Right hindlimb (tissue), 1 donor: Measurements from ENCODE around the gene HCN4.
"Not testable (repeated sequence)": the region's sequence is repeated elsewhere in the genome, so short reads cannot be mapped to it uniquely, and the experiment has no call there.

ENCODE experiments used
- DNase-seq: peaks from one replicate; pipeline ENCODE4 v3.0.0-alpha.2; 2018

Gene HCN4

DNA sequence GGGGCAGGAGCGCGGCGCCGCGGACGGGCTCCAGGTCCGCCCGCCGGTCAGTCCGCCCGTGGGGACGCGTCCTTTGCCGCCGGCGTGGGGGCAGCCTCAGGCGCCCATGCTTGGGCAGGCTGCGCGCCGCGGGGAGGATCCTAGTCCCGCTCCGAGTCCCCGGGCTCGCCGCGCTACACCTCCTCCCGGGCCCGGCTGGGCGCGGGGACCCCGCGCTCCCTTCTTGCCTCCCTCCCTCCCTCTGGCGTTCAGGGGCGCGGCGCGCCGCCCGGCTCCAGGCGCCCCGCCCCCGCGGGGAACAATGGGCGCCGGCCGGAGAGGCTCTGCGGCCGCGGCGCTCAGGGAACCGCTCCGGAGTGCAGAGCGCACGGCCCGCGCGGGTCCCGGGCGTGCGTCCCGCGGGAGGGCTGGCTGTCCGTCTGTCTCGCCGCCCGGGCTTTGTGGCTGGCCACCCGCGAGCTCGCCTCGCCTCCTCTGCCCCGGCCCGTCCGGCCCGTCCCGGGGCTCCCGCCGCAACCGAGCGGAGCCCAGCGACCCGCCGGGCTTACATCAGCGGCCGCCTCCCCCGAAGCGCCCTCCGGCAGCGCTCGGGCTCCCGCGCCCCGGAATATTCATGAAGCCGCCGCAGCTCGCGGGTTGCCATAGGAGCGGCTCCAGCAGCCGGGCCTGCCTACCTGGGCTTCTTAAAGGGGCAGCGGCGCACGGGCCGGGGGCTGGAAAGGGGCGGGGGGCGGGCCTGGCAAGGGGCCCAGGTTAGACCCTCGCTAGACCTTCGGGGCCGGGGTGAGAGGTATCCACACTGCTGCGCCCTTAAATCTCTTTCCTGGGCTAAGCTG, at the start of gene HCN4:
HCN4 (minus strand) TSS at position 658 of the 836 bp plus-strand sequence. CDS start 688 bp downstream, outside the sequence.
- DNase-seq, result no peak

DNA sequence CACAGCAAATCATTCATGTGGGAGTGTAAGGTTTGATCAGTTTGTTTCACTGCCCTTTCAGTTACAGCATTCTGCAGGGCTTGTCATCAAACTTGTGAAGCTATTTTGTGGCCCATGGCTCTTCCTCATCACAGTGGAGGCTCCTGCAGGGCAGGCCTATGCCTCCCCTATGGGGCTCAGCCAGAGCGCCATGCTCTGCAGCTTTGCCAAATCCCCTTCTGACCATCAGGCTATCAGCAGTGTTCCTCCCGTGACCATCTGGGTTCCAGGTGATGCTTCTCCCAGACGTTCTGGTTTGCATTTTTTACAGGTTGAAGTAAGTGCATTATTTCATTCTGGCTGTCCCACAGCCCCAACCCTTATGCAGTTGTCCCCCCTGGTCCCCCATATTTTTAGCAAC, 46.1 kb upstream of the HCN4 start:
- no peak for DNase-seq

DNA sequence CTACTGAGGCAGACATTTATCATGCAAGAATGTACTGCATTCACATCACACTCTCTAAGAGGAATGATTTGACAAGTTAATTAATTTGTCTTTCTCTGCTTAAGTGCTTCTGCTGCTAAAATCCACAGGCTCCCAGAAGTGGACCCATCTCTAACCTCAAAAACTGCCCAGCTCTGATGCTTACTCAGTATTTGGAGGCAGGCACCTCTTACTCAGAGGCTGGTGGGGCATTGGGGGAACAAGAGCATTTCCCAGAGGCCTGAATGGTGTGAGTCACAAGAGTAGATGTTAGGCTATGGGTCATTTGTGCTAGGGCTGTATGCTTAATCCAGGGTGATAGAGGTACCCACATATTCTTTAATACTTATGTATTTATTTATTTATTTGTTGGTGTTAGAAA, 34.4 kb upstream of the HCN4 start:
- DNase-seq, result no peak

DNA sequence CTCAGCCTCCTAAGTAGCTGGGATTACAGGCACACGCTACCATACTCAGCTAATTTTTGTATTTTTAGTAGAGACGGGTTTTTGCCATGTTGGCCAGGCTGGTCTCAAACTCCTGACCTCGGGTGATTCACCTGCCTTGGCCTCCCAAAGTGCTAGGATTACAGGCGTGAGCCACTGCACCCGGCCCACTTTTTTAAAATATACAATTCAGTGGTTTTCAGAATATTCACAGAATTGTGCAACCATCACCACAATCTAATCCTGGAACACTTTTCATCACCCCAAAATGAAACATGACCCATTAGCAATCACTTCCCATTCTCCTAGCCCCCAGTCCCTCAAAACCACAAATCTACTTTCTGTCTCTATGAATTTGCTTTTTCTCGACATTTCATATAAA, 31.5 kb upstream of the HCN4 start:
- not testable (repeated sequence) for DNase-seq

DNA sequence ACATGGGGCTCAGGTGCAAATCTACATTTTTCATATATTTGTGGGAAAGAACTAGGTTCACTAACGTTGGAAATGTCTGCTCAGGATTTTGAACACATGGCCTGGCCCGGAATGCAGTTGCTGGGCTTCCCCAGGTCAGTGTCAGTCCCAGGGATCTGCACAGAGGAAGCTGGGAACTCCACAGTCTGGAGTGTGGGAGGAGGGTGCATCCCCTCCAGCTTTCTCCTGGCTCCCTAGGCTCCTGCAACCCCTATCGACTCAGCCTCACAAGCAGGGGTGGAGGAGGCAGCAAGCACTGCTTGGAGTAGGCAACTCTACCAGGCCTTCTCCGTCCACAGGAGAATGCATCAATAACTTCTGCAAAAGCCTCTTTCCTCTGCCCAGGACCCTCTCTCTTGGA, 30.1 kb upstream of the HCN4 start:
- DNase-seq, result no peak

DNA sequence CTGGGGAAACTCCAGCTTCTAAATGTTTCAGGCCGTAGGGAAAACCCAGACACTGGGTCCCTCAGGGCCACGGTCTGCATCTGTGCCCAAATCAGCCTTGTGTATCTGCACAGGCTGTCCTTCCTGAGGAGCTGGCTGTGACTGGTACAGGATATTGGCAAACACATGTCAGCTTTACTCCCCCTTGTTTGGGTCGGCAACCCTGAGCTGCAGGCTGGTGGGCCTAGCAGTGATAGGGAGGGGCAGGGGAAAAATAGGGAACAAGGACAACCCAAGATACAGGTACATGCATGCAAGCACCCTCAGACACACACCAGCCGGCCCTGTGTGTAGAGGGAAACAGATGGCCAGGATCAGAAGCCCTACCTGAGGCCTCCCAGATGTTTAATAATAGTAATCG, 28.7 kb upstream of the HCN4 start:
- DNase-seq, result no peak

DNA sequence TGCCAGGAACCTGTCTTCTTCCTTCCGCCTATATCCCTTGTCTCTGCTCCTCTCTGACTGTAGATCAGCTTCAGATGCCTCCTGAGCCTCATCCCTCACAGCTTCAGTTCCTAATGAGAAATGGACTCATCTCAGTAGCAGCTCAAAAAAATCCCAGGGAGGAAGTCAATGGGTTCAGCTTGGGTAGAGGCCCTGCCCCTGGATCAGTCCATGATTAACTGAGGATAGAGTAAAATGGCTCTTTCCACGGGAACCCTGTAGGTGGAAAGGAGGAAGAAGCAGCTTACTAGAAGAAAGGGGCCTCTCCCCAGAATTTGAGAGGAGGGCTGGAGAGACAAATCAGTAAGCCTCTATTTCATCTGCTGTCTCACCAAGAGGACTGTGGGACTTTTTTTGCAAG, 26.9 kb upstream of the HCN4 start:
- no peak for DNase-seq

DNA sequence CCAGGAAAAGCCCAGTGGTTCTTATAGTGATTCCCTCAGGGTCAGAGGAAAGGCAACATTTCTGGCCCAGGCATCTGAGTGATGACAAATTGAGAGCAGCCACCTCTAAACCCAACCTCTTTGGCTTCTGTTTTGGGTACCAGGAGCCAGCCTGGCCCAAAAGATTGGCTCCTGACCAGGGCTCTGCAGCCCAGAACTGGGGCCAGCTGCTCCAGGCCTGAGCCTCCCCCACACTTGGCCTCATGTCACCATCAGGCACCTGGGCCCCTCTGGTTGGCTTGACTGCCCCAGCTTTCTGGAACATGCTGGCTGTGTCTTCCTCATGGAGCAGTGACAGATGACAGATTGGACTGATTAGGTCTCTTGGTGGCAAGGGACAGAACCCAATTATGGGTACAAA, 26.0 kb upstream of the HCN4 start:
- DNase-seq, result no peak

DNA sequence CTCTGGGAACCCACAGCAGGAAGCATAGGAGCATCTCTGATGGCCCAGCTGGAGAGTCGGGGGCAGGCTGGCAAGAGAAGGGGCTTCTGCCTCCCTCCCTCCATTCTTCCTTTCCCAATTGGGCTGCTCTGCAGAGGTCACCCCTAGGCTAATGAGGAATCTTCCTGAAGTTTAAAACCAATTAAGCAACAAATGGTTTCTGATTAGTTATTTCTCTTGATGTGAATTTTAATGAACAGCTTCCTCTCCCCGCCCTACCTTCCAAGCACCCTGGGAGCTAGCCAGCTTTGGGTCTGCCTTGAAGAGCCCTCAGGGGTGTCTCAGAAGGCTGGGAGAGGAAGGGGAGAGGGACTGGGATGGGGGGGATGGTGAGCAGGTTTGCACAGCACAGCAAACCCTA, 24.6 kb upstream of the HCN4 start:
- no peak for DNase-seq

DNA sequence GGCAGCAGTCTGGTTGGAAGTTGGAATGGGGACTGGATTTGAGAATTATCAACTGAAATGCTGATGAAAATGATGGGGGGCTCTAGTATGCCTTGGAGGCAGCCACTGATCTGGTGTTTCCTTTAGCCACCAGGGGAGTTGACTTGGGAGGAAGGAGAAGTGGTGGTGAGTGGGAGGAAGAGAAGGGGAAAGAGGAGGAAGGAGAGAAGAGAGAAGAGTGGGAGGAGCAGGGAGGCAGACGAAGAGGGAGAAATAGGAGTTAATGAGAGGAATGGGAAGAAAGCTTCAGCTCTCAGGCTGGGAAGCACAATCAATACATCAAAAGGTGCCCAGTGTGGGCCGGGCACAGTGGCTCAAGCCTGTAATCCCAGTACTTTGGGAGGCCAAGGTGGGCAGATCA, 23.3 kb upstream of the HCN4 start:
- no peak for DNase-seq

DNA sequence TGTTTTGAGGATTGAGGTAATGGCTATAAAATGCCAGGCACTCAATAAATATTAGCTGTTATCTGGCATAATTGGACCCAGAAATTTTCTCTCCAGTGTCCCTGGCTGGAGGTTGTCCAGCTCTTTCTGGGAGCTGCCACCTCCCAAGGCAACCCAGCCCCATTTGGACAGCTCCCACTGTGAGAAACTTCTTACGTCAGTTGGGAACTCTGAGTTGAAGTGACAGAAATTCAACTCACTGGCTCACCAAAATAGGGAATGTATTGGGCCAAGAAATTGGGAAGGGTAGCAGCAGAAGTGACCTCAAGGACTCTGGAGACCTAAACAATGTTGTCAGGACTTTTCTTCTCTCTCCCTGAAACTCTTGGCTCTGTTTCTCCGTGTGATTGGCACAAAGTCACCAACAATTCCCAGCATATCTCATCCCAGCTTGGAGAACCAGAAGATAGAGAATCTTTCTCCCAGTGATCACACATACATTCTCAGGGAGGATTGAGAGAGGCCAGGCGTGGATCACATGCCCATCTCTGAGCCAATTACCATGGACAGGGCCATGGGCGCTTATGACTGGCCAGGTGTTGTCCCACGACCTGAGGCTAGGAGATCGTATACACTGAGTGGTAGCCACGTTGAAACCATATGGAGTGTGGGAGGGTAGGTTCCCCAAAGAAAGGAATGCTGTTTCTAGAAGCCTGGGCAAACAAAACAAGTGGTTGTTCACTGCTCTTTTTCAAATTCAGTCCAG, 22.5 kb upstream of the HCN4 start:
- DNase-seq, result no peak

DNA sequence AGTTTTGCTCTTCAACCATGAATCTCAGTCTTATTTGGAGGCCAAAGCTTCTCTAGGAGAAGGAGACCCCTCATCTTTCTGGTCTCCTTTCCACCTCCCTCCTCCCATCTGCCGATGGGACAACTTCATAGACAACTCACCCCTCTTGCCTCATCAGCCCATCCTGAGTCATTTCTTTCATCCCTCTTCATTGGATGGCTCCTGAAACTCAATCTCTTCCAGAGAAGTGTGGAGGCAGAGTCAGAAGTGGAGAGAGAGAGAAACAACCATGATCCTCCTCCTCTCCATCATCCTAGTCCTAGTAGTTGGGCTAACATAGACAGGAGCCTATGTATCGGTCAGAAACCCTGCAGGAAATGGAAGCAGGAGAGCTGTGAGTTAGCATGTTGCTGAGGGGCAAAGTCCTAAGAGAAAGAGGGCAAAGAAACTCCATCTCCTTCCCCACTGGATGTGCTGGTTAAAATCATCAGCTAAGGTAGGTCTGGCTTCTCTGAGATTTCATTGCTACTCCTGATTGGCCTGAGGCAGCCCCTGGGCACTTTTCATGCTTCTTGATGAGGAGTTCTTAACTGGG, 21.3 kb upstream of the HCN4 start:
- no peak for DNase-seq

DNA sequence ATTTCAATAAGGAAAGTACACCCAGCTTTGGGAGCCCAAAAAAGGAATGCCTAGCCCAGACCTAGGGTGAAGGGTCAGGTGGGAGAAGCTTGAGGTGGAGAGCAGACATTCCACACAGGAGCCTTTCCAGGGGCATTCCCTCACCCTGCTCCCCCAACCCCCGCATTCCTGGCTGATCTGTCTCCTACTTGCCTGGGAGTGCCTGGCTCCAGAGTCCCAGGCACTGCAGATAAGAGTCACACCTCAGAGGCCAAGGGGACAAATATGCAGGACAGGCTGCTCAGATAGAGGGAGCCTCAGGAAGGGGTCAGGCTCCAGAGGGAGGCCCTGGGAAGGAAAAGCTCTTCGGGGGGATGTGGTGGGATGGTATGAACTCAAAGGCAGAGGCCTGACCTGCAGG, 20.8 kb upstream of the HCN4 start:
- no peak for DNase-seq

DNA sequence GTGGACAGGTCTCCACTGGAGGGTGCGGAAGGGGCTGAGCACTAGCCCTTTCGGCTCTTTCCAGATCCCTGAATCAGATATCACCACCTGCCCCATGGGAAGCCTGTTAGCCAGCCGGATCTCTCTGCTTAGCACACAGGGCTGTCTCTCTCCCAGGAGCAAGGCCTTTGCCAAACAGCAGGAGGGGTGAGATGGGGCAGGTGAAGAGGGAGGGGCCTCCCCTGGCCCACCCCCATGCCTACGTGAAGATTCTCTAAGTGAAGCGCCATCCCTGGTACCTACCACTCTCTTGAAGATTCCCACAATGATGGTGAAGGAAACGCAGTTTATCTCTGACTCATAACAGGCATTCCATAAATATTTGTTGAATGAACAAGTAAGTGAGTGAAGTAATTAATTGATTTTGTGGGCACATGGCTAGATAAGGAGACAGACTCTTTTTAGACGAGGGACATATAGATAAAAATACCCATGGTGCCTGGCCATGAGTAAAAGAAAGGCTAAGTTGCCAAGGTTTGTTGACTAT, 19.6 kb upstream of the HCN4 start:
- no peak for DNase-seq

DNA sequence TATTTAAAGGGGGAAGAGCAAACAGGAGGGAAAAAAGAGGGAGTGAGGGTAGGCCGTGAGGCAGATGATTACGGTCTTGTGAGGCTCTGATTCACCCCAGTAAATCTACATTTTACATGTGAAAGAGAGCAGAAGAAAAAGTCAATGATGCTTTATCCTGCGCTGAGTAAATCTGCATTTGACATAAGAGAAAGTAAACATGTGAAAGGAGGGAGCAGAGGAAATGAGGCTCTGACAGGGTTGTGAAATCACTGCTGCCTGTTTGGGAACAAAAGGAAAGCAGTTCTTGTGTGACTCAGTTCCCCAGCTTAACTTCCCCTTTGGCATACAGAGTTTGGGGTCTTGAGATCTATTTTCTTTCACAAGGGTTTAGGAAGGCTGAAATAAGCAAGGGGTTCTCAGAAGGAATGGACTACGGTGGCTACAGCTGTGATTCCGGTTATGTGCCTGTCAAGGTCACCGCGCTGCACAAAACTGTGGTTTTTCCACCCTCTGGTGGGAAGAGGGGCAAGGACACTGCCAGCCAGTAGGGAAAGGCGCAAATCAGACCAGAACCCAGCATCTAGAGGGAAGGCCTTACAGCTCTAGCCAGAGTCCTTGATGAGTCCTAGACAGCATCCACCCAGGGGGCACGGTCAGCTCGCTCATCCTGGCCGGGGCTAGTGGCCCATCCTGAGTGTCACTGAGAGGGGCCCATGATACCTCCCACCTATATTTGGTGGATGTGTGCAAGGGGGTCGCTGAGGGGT, 18.9 kb upstream of the HCN4 start:
- DNase-seq, result no peak

DNA sequence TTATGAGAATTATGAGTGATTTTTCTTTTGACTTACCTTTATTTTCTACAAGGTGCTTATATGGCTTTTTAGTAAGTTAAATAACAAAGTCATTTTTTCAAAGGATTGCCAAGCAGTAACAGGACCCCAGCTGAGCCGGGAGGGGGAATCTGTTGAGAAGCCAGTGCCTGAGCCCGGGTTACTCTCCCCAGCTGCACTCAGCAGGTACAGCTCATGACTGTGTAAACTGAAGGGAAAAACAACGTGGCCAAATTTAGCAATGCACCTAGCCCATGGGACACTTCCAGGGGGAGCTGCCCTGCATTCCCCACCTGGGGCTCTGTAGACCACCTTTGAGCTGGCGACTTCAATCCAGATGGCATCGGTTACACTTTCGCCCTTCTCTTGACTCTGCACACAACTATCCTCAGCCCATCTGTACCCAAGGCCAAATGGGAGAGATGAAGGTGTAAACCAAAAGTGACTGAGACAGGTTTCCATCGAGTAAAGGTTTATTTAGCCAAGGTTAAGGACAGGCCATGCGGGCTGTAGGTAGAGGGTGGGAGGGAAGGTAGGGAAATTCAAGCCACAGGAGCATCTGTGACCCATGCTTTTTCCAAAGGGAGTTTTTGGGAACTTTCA, 18.2 kb upstream of the HCN4 start:
- DNase-seq, result no peak

DNA sequence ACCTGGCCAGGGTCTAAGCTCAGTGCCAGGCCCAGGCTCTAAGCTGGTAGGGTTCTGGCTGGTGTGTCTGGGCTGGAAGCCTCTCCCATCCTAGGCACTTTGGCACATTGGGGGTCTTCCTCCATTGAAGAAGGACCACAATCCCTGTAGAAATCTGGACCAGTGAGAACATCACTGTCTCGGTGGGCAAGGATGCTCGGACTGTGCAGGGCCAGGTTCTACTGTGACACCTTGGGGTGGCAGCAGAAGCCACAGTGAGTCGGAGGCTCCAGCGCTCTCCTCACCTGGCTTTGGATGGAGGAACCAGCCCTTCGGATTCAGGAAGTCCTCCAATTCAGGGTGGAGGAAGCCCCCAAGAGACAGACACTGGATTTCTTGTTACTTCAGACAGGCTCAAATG, 17.5 kb upstream of the HCN4 start:
- no peak for DNase-seq

DNA sequence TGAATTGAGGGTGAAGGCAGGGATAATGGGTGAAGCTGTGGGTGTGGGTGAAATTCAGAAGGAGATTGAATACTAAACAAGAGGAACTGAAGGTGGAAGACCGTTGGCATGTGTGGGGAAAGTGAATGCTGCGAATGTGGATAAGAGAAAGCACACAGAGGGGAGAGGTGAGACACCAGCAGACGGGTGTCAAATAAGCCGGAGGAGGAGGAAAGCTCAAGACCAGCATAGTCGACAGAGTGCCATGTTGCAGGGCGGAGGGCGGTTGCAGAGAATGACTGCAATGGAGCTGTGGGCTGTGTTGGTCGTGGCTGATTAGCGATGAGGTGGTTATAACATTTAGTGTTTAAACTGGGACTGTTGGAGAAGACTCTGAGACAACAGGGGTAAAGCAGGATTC, 16.4 kb upstream of the HCN4 start:
- DNase-seq, result no peak

DNA sequence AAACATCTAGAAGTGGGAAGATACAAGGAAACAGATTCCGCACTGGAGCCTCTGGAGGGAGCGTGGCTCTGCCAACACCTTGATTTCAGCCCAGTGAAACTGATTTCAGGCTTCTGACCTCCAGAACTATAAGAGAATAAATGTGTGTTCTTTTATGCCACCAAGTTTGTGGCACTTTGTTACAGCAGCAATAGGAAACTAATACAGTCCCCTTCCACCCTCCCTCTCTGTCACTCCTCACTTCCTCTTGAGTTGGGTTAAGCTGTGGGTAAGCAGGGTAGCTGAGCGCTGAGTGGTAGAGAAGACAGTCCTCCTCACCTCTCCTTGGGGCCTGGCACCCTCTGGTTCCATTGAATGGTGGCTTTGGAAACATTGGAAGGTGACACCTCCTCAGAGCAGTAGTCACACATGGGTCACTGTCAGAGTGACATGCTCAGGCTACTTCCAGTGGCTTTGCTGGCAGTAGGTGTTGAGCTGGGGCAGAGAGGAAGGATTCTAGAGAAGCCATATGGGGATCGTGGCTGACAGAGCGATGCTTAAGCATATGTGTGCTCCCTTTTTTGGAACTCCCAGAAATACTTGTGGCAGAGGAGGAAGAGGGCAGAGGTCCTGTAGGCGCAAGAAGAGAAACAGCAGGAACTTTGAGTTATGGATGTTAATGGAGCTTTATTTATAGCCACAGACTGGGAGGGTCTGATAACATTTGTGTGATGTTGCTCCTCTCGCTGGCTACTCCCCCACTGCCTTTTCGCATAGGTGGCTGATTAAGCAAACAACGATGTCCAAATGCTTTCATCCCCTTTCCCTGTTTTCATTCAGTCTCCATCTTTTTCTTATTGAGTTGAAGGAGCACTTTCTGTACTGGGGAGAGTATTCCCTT, 14.8 kb upstream of the HCN4 start:
- DNase-seq, result no peak

DNA sequence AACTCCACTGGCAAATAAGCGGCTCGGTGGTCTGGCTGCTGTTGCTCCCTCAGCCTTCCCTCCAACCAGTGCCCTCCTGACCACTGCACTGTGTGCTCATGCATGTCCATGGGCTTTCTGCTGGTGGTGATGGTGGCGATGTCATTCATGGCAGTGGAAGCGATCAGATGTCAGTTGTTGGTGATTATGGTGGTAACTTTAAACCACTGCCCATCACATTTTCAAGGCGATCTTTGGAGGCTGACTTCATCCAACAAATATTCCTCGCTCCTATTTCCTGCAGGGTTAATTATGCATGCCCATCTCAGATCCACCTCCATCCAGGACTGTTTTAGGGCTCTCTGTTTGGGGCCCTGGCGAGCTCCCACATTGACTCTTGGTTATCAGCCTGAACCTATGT, 13.4 kb upstream of the HCN4 start:
- DNase-seq, result no peak

DNA sequence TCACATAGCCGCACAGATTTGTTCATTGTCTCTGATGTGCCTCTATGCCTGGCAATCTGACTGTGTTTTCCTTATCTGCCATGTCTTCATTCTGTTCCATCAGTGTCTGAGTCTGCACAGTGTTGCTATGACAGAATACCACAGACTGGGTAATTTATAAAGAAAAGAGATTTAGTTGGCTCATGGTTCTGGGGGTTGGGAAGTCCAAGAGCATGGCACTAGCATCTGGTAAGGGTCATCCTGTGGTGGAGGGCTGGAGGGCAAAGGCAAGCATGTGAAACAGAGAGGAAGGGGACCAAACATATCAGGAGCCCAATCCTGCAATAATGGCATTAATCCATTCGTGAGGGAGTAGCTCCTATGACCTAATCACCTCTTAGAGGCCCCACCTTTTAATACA, 11.9 kb upstream of the HCN4 start:
- DNase-seq, result no peak

DNA sequence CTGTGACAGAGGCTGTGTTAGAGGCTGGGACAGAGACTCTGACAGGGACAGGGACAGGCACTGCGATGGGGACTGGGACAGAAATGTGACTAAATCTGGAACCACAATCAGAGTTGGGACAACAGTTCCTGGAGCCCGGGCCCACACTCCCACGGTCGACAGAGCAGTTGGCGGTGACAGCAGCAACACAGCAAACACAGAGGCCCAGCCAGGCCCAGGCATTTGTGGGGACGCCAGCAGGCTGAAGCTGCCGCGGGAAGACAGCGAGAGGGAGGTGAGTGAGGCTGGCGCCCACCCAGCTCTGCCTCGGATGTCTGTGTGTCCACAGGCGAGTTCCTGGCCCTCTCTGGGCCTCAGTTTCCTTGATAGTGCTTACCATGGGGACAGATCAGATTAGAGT, 9.3 kb upstream of the HCN4 start:
- no peak for DNase-seq
